C4-2B (cell line): ENCODE measurements around the gene HIP1.

Experiments used
- ZFX ChIP-seq: fragments of 450-650 bp; IDR thresholded peaks from 2 replicates; pipeline ENCODE4 v1.6.1; 2017
- TF ChIP-seq, protein P1 (sequence below): fragments of 450-650 bp; conservative IDR thresholded peaks from 2 replicates; pipeline ENCODE4 v1.5.1; 2017; ENCODE audit warnings: mild to moderate bottlenecking

DNA sequence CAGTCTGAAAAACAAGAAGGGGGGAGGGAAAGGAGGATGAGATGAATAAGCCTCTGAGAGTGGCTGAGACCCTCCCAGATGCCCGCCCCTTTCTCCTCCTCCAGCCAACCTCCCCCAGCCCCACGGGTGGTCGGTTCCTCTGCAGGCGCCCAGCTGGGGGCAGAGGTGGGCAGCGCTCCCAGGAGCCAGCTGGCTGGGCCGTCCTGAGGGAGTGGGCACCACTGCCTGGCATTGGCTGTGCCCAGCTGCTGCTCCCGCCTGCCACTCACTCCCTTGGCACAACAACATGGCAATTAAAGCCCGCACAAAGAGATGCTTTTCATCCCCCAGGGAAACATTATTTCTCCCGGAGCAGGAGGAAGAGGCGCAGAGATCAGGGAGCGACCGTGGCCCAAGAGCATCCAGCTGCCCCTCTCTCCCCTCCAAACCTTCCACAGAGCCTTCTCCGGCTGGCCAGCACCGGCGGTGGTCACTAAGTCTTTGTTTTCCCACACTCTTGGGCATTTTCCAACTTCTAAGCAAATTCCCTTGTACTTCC lies 139.4 kb downstream of the HIP1 start:
- TF ChIP-seq, protein P1, sequence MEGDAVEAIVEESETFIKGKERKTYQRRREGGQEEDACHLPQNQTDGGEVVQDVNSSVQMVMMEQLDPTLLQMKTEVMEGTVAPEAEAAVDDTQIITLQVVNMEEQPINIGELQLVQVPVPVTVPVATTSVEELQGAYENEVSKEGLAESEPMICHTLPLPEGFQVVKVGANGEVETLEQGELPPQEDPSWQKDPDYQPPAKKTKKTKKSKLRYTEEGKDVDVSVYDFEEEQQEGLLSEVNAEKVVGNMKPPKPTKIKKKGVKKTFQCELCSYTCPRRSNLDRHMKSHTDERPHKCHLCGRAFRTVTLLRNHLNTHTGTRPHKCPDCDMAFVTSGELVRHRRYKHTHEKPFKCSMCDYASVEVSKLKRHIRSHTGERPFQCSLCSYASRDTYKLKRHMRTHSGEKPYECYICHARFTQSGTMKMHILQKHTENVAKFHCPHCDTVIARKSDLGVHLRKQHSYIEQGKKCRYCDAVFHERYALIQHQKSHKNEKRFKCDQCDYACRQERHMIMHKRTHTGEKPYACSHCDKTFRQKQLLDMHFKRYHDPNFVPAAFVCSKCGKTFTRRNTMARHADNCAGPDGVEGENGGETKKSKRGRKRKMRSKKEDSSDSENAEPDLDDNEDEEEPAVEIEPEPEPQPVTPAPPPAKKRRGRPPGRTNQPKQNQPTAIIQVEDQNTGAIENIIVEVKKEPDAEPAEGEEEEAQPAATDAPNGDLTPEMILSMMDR = no peak
- TF ChIP-seq ZFX = no peak
